ENCODE data around the gene EIF4G3.

DNA sequence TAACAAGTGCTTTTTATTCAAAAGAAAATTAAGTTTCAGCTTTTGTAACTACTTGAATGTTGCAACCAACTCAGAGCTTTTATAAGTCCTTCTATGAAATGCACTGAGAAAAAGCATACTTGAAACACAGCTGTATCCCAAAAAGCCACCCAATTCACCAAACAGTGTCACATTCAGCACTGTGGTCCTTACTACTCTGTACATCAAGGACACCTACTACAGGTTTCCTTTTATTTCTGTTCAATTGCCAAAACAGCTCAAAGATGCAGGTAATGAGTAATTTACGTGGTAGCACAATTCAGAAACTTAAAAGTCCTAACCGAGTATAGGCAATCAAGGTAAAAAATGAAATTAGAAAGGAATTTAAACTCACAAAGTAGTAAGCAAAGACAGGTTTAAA, 2.5 kb downstream of the EIF4G3 start:
- TF ChIP-seq, protein P1, sequence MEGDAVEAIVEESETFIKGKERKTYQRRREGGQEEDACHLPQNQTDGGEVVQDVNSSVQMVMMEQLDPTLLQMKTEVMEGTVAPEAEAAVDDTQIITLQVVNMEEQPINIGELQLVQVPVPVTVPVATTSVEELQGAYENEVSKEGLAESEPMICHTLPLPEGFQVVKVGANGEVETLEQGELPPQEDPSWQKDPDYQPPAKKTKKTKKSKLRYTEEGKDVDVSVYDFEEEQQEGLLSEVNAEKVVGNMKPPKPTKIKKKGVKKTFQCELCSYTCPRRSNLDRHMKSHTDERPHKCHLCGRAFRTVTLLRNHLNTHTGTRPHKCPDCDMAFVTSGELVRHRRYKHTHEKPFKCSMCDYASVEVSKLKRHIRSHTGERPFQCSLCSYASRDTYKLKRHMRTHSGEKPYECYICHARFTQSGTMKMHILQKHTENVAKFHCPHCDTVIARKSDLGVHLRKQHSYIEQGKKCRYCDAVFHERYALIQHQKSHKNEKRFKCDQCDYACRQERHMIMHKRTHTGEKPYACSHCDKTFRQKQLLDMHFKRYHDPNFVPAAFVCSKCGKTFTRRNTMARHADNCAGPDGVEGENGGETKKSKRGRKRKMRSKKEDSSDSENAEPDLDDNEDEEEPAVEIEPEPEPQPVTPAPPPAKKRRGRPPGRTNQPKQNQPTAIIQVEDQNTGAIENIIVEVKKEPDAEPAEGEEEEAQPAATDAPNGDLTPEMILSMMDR (IDR thresholded peaks at IDR 0.05) = no peak
- TF ChIP-seq GABPA (IDR thresholded peaks at IDR 0.05; ENCODE audit: low read depth) (no peak), EZH2phosphoT487 (IDR thresholded peaks at IDR 0.05; ENCODE audit: borderline replicate concordance, low read depth) (no peak), POLR2AphosphoS5 (IDR thresholded peaks at IDR 0.05; ENCODE audit: low read depth, low read length) (no peak), EP300 (IDR thresholded peaks at IDR 0.05; ENCODE audit: borderline replicate concordance in 1 of 2, low read depth in 1 of 2, low read length in 1 of 2) (no peak), NRF1 (IDR thresholded peaks at IDR 0.05; ENCODE audit: low read depth, low read length) (no peak), YY1 (IDR thresholded peaks at IDR 0.05; ENCODE audit: low read depth) (no peak), SIN3A (IDR thresholded peaks at IDR 0.05; ENCODE audit: borderline replicate concordance, low read depth, low read length) (no peak), TEAD4 (IDR thresholded peaks at IDR 0.05; ENCODE audit: borderline replicate concordance, insufficient read depth) (no peak)
- TF ChIP-seq, protein P2, sequence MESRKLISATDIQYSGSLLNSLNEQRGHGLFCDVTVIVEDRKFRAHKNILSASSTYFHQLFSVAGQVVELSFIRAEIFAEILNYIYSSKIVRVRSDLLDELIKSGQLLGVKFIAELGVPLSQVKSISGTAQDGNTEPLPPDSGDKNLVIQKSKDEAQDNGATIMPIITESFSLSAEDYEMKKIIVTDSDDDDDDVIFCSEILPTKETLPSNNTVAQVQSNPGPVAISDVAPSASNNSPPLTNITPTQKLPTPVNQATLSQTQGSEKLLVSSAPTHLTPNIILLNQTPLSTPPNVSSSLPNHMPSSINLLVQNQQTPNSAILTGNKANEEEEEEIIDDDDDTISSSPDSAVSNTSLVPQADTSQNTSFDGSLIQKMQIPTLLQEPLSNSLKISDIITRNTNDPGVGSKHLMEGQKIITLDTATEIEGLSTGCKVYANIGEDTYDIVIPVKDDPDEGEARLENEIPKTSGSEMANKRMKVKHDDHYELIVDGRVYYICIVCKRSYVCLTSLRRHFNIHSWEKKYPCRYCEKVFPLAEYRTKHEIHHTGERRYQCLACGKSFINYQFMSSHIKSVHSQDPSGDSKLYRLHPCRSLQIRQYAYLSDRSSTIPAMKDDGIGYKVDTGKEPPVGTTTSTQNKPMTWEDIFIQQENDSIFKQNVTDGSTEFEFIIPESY (IDR thresholded peaks at IDR 0.05; ENCODE audit: borderline replicate concordance, low read depth) = no peak
- TF ChIP-seq, protein P3, sequence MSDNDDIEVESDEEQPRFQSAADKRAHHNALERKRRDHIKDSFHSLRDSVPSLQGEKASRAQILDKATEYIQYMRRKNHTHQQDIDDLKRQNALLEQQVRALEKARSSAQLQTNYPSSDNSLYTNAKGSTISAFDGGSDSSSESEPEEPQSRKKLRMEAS (IDR thresholded peaks at IDR 0.05; ENCODE audit: low read depth) = no peak
- TF ChIP-seq, protein P4, sequence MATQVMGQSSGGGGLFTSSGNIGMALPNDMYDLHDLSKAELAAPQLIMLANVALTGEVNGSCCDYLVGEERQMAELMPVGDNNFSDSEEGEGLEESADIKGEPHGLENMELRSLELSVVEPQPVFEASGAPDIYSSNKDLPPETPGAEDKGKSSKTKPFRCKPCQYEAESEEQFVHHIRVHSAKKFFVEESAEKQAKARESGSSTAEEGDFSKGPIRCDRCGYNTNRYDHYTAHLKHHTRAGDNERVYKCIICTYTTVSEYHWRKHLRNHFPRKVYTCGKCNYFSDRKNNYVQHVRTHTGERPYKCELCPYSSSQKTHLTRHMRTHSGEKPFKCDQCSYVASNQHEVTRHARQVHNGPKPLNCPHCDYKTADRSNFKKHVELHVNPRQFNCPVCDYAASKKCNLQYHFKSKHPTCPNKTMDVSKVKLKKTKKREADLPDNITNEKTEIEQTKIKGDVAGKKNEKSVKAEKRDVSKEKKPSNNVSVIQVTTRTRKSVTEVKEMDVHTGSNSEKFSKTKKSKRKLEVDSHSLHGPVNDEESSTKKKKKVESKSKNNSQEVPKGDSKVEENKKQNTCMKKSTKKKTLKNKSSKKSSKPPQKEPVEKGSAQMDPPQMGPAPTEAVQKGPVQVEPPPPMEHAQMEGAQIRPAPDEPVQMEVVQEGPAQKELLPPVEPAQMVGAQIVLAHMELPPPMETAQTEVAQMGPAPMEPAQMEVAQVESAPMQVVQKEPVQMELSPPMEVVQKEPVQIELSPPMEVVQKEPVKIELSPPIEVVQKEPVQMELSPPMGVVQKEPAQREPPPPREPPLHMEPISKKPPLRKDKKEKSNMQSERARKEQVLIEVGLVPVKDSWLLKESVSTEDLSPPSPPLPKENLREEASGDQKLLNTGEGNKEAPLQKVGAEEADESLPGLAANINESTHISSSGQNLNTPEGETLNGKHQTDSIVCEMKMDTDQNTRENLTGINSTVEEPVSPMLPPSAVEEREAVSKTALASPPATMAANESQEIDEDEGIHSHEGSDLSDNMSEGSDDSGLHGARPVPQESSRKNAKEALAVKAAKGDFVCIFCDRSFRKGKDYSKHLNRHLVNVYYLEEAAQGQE (IDR thresholded peaks at IDR 0.05; ENCODE audit: low read depth, low read length) = no peak
